ENCODE measurements around the gene FOXJ1.

The FOXJ1 gene

DNA sequence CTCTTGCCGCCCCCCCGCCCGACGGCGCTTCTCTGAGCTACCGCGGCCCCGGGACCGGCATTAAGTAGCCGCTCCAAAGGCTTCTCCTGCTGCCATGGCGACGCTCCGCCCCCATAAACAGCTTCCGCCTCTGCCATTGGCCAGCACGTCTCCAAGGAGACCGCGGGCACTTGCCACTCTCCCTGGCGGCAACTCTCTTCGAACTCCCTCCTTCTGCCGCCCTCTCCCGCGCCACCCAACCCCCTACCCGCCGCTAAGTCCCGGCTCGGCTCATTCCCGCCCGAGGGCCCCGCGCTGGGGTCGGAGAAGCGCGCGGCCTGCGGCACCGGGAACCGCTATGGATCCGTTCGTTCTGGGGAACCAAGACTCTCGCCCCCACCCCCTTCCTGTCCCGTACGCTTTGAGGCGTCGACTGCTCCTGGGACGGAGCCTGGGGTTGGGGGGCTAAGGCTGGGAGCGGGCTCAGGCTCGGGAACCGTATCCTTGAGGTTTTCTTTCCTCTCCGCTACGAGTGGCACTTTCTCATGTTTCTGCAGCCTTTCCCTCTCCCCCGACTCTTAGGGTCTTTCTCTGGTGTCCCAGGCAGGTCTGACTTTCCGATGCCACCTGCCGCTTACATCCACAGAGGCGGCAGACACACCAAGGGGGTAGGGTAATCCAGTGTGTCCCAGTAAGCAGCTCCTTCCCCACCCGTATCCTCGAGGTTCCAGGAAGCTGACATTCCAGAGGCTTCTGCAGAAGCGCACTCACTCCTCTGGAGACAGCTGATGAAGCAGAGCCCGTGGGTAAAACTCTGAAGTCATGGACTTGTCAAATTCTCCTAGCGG is at the start of gene FOXJ1 (continued):
- TF ChIP-seq ZNF239 (tag by site-specific recombination; IDR thresholded peaks at IDR 0.05) (no peak), ZNF76 (tag by site-specific recombination; IDR thresholded peaks at IDR 0.05; ENCODE audit: borderline replicate concordance, low read depth) (0 out of 2 replicates have a peak, but pooled peaks have one; percentile 40), ZFP37 (tag by site-specific recombination; IDR thresholded peaks at IDR 0.05) (0 out of 2 replicates have a peak, but pooled peaks have one; percentile 63), ZBTB20 (tag by site-specific recombination; IDR thresholded peaks at IDR 0.05) (peak; percentile 99), ZNF426 (tag by site-specific recombination; IDR thresholded peaks at IDR 0.05) (no peak), SCRT1 (tag by site-specific recombination; IDR thresholded peaks at IDR 0.05; ENCODE audit: borderline replicate concordance) (0 out of 2 replicates have a peak, but pooled peaks have one; percentile 24), KLF1 (tag by site-specific recombination; IDR thresholded peaks at IDR 0.05) (peak; percentile 55), ZNF221 (tag by site-specific recombination; IDR thresholded peaks at IDR 0.05; ENCODE audit: borderline replicate concordance) (no peak), ZNF621 (tag by site-specific recombination; IDR thresholded peaks at IDR 0.05) (no peak), GFI1B (tag by site-specific recombination; IDR thresholded peaks at IDR 0.05) (no peak), ZNF174 (tag by site-specific recombination; IDR thresholded peaks at IDR 0.05) (no peak), ZNF473 (tag by site-specific recombination; IDR thresholded peaks at IDR 0.05) (no peak), ZNF521 (tag by site-specific recombination; IDR thresholded peaks at IDR 0.05) (no peak), KLF16 (tag by site-specific recombination; IDR thresholded peaks at IDR 0.05) (peak; percentile 47; the same call in 1 of the 2 replicates), ZBTB8A (tag by site-specific recombination; IDR thresholded peaks at IDR 0.05) (peak; percentile 77), ZSCAN23 (tag by site-specific recombination; IDR thresholded peaks at IDR 0.05) (no peak), KLF8 (tag by site-specific recombination; IDR thresholded peaks at IDR 0.05) (peak; percentile 65; the same call in 1 of the 2 replicates), ZNF311 (tag by site-specific recombination; IDR thresholded peaks at IDR 0.05; ENCODE audit: borderline replicate concordance) (no peak), ZFP3 (tag by site-specific recombination; IDR thresholded peaks at IDR 0.05; ENCODE audit: low read depth) (no peak), ZNF223 (tag by site-specific recombination; IDR thresholded peaks at IDR 0.05) (no peak), ZNF549 (tag by site-specific recombination; IDR thresholded peaks at IDR 0.05) (no peak), ZNF48 (tag by site-specific recombination; IDR thresholded peaks at IDR 0.05) (no peak), BCL11A (tag by site-specific recombination; IDR thresholded peaks at IDR 0.05; ENCODE audit: low read depth) (0 out of 2 replicates have a peak, but pooled peaks have one; percentile 20), KLF9 (tag by site-specific recombination; IDR thresholded peaks at IDR 0.05; ENCODE audit: low read depth) (peak; percentile 52; the same call in 1 of the 2 replicates)
- TF ChIP-seq, protein P1, sequence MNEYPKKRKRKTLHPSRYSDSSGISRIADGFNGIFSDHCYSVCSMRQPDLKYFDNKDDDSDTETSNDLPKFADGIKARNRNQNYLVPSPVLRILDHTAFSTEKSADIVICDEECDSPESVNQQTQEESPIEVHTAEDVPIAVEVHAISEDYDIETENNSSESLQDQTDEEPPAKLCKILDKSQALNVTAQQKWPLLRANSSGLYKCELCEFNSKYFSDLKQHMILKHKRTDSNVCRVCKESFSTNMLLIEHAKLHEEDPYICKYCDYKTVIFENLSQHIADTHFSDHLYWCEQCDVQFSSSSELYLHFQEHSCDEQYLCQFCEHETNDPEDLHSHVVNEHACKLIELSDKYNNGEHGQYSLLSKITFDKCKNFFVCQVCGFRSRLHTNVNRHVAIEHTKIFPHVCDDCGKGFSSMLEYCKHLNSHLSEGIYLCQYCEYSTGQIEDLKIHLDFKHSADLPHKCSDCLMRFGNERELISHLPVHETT (tag by site-specific recombination; IDR thresholded peaks at IDR 0.05): 0 out of 2 replicates have a peak, but pooled peaks have one; percentile 41
- TF ChIP-seq, protein P2, sequence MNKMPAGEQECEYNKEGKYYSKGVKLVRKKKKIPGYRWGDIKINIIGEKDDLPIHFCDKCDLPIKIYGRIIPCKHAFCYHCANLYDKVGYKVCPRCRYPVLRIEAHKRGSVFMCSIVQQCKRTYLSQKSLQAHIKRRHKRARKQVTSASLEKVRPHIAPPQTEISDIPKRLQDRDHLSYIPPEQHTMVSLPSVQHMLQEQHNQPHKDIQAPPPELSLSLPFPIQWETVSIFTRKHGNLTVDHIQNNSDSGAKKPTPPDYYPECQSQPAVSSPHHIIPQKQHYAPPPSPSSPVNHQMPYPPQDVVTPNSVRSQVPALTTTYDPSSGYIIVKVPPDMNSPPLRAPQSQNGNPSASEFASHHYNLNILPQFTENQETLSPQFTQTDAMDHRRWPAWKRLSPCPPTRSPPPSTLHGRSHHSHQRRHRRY (tag by site-specific recombination; IDR thresholded peaks at IDR 0.05): no peak
- TF ChIP-seq, protein P3, sequence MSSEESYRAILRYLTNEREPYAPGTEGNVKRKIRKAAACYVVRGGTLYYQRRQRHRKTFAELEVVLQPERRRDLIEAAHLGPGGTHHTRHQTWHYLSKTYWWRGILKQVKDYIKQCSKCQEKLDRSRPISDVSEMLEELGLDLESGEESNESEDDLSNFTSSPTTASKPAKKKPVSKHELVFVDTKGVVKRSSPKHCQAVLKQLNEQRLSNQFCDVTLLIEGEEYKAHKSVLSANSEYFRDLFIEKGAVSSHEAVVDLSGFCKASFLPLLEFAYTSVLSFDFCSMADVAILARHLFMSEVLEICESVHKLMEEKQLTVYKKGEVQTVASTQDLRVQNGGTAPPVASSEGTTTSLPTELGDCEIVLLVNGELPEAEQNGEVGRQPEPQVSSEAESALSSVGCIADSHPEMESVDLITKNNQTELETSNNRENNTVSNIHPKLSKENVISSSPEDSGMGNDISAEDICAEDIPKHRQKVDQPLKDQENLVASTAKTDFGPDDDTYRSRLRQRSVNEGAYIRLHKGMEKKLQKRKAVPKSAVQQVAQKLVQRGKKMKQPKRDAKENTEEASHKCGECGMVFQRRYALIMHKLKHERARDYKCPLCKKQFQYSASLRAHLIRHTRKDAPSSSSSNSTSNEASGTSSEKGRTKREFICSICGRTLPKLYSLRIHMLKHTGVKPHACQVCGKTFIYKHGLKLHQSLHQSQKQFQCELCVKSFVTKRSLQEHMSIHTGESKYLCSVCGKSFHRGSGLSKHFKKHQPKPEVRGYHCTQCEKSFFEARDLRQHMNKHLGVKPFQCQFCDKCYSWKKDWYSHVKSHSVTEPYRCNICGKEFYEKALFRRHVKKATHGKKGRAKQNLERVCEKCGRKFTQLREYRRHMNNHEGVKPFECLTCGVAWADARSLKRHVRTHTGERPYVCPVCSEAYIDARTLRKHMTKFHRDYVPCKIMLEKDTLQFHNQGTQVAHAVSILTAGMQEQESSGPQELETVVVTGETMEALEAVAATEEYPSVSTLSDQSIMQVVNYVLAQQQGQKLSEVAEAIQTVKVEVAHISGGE (tag by site-specific recombination; conservative IDR thresholded peaks at IDR 0.05; ENCODE audit: low read depth): 0 out of 2 replicates have a peak, but pooled peaks have one; percentile 17
- TF ChIP-seq, protein P4, sequence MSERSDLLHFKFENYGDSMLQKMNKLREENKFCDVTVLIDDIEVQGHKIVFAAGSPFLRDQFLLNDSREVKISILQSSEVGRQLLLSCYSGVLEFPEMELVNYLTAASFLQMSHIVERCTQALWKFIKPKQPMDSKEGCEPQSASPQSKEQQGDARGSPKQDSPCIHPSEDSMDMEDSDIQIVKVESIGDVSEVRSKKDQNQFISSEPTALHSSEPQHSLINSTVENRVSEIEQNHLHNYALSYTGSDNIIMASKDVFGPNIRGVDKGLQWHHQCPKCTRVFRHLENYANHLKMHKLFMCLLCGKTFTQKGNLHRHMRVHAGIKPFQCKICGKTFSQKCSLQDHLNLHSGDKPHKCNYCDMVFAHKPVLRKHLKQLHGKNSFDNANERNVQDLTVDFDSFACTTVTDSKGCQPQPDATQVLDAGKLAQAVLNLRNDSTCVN (tag by site-specific recombination; optimal IDR thresholded peaks at IDR 0.05): peak; percentile 89
- TF ChIP-seq, protein P5, sequence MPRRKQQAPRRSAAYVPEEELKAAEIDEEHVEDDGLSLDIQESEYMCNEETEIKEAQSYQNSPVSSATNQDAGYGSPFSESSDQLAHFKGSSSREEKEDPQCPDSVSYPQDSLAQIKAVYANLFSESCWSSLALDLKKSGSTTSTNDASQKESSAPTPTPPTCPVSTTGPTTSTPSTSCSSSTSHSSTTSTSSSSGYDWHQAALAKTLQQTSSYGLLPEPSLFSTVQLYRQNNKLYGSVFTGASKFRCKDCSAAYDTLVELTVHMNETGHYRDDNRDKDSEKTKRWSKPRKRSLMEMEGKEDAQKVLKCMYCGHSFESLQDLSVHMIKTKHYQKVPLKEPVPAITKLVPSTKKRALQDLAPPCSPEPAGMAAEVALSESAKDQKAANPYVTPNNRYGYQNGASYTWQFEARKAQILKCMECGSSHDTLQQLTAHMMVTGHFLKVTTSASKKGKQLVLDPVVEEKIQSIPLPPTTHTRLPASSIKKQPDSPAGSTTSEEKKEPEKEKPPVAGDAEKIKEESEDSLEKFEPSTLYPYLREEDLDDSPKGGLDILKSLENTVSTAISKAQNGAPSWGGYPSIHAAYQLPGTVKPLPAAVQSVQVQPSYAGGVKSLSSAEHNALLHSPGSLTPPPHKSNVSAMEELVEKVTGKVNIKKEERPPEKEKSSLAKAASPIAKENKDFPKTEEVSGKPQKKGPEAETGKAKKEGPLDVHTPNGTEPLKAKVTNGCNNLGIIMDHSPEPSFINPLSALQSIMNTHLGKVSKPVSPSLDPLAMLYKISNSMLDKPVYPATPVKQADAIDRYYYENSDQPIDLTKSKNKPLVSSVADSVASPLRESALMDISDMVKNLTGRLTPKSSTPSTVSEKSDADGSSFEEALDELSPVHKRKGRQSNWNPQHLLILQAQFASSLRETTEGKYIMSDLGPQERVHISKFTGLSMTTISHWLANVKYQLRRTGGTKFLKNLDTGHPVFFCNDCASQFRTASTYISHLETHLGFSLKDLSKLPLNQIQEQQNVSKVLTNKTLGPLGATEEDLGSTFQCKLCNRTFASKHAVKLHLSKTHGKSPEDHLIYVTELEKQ (tag by site-specific recombination; IDR thresholded peaks at IDR 0.05; ENCODE audit: borderline replicate concordance): peak; percentile 56; the same call in 1 of the 2 replicates

Measured in HEK293 (cell line).